IPS-18c (cell line): ENCODE data around the gene ELAVL3.

Experiments
- H3K4me3 ChIP-seq: 2 replicates; pipeline ENCODE4 v1.7.0; 2013; ENCODE audit warnings: low read depth, mild to moderate bottlenecking, low read length, moderate library complexity; ENCODE audit not compliant: insufficient read depth
- H3K9me3 ChIP-seq: one replicate; pipeline ENCODE4 v1.6.1; 2013; ENCODE audit warnings: mild to moderate bottlenecking, low read length, moderate library complexity; ENCODE audit not compliant: control insufficient read depth, insufficient read depth

The ELAVL3 gene

GRCh38 chr19:11405846-11406643, 74.8 kb downstream of the ELAVL3 start:
- Histone ChIP-seq H3K9me3 (no peaks in the 10 kb centered on the region), H3K4me3 (peak overlapping the region; percentile 40; the same call in 1 of the 2 replicates)

GRCh38 chr19:11404588-11405222, 76.1 kb downstream of the ELAVL3 start:
- Histone ChIP-seq H3K9me3 (no peaks in the 10 kb centered on the region), H3K4me3 (no peak overlapping the region)

- Histone ChIP-seq H3K9me3 (no peaks in the 10 kb centered on the region), H3K4me3 (no peak overlapping the region)
These were observed 78.9 kb downstream of the ELAVL3 start for GRCh38 chr19:11401808-11402543.
